NCI-H774 (cell line): ENCODE data around the gene GNG5.
"Not testable (repeated sequence)": the region's sequence is repeated elsewhere in the genome, so short reads cannot be mapped to it uniquely, and the experiment has no call there.

Experiments used
- DNase-seq: peaks from one replicate; lab custom pipeline; 2025; lab: John Stamatoyannopoulos, UW

GNG5 gene

DNA sequence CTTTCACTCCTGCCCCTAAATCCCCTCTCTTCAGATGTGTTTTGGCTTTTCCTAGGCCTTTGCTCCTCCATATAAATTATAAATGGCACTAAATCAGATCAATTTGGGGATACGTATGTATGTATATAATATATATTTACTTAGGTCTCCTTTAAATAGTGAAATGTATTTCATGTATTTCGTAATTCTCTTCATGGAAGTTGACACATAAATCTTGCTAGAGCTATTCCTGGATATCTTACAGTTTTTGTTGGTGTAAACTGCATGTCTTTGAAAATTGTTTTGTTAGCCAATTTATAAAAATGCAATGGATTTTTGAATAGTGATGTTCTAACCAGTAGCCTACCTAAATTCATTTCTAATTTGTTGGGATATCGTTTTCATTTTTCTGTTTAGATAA, 18.3 kb downstream of the GNG5 start:
- DNase-seq = no peak

GRCh38 chr1:84481317-84481716, 25.1 kb downstream of the GNG5 start:
- DNase-seq = no peak

DNA sequence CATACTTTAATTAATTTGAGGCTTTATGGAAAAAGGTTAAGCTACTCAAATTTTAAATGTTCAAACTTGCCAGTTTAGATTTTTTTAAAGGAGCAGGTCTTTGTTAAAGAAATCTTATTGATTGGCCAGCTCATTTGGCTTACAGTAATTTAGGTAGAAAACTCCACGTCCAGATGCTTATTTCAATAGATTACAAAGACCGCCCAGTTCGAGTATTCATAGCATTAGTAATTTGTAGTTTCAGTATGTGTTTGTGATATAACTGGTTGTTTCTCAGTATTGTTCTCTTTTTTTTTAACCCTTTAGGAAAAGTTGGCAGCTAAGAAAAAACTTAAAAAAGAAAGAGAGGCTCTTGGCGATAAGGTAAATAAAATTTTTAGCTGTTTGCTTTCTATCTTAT, 25.7 kb downstream of the GNG5 start:
- DNase-seq = no peak

- no peak for DNase-seq
Measured at GRCh38 chr1:84479998-84480397, 26.4 kb downstream of the GNG5 start.

DNA sequence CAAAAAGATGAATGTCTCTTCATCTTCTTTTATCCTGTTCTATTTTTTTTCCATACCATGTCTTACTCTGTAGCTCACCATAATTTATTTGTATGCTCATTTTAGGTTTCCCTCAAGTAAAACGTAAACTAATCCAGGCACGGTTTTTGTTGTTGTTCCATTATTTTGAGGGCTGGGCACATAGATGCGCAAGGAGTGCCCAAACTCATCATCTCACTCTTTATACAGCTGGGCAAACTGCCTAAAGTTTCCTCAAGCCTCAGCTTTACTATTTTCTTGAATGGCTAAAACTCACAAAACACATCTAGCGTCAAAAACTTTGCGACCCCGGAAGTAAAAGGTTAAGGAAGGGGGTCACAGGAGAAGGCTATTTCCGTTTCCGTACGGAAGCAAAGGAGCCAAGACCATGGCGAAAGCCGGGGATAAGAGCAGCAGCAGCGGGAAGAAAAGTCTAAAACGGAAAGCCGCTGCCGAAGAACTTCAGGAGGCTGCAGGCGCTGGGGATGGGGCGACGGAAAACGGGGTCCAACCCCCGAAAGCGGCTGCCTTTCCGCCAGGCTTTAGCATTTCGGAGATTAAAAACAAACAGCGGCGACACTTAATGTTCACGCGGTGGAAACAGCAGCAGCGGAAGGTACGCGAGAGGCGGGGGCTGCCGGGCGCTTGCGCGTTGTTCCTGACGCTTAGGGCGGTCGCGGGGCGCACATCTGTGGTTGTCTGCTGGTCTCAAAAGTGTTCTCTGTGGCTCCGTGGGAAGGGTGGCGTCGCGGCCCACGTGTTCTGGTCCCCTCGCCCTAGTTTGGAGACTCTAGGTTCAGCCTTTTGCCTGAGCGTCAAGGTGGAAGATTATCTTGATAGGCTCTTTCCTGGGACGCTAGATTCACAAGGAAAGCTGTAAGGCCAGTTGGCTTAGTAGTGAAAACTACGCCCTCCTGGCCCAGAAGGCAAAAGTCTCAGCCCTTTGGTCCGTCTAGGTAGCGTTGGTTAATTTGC, 27.2 kb downstream of the GNG5 start, which contains the start of gene RPF1:
Gene RPF1 (plus strand): TSS at position 391 of the 993 bp plus-strand sequence. CDS start 16 bp downstream, at position 407.
- DNase-seq = peak; percentile 71

GRCh38 chr1:84476225-84476624, 30.2 kb downstream of the GNG5 start:
- no peak for DNase-seq

DNA sequence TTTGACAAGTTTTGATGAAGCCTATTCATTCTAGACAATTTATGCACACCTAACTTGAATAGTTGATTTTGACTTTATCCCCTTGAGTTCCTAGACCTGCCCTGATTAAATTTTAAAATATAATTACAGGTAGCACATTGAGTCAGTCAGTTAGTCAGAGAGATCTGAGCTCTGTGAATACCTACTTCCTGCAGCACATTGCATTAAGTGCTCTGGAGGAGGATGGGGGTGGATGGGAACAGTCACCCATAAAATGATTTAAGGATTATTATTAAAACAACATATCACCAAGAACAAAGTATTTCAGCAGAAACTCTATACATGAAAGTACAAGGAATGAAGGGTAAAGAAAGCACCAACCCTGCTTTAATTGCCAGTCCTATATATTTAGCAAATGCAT, 39.1 kb downstream of the GNG5 start:
- no peak for DNase-seq

DNA sequence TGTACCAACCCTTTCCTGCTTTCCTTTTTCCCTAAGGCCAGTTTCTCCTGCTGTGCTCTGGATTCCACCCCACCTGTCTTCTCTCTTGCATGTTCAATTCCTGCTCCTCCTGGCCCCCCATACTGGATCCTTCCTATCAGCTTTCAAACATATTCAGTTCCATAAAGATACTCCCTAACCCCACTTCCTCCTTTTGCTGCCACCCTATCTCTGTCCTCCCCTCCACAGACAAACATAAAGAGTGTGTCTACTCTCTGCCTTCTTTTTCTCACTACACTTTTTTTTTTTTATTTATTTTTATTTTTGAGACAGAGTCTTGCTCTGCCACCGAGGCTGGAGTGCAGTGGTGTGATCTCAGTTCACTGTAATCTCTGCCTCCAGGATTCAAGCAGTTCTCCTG, 44.3 kb downstream of the GNG5 start:
- DNase-seq = no peak

GRCh38 chr1:84452436-84452835, 53.9 kb downstream of the GNG5 start:
- DNase-seq = no peak

GRCh38 chr1:84450910-84451309, 55.5 kb downstream of the GNG5 start:
- no peak for DNase-seq

DNA sequence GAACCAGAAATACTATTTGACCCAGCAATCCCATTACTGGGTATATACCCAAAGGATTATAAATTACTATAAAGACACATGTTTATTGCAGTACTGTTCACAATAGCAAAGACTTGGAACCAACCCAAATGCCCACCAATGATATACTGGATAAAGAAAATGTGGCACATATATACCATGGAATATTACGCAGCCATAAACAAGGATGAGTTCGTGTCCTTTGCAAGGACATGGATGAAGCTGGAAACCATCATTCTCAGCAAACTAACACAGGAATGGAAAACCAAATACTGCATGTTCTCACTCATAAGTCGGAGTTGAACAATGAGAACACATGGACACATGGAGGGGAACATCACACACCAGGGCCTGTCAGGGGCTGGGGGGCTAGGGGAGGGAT, 57.7 kb downstream of the GNG5 start:
- not testable (repeated sequence) for DNase-seq
